GM12878 (cell line): ENCODE data around the gene SEPTIN1. TPM values are rescaled to one million over a fixed set of nuclear protein-coding genes. Genes with fewer than 3 reads are reported as not detected.

Experiments used
- ATAC-seq: fragments of 200-7000 bp; cut with Tn5 transposase; 3 replicates; pipeline ENCODE4 v1.9.1; 2020; ENCODE audit warnings: mild to moderate bottlenecking, moderate library complexity
- BruUV-seq: library from RNA; stranded (reverse); fragments of 400-500 nt; replicated peaks from 2 replicates; lab custom pipeline; 2021; lab: Mats Ljungman, UMichigan
- CTCF ChIA-PET: fragments of 300-600 bp; sonication (Branson Sonifier 250); formaldehyde crosslinking; extraction: SDS; loops from one replicate; lab custom pipeline; 2021; ENCODE audit warnings: inconsistent platforms; lab: Yijun Ruan, JAX
- POLR2A ChIA-PET: fragments of 350-600 bp; formaldehyde crosslinking; extraction: SDS; loops from one replicate; lab custom pipeline; 2021; ENCODE audit warnings: inconsistent platforms; lab: Charles Lee
- RAD21 ChIA-PET: fragments of 300-600 bp; sonication (Branson Sonifier 250); formaldehyde crosslinking; loops from one replicate; lab custom pipeline; 2023; ENCODE audit warnings: antibody characterized with exemption; ENCODE audit not compliant: unreplicated experiment; lab: Charles Lee
- SMC1A ChIA-PET: fragments of 300-600 bp; sonication (Branson Sonifier 250); formaldehyde crosslinking; loops from one replicate; lab custom pipeline; 2023; ENCODE audit not compliant: unreplicated experiment, uncharacterized antibody; lab: Charles Lee
- DNase-seq: peaks from one replicate; pipeline ENCODE4 v3.0.0-alpha.2; 2011; ENCODE audit warnings: low read depth, low spot score
- FAIRE-seq: peaks from 3 replicates; lab custom pipeline; 2011; peaks lifted over from hg19 to GRCh38; lab: Jason Lieb, UNC
- H2AFZ ChIP-seq: 2 replicates; pipeline ENCODE4 v1.6.0; 2011; ENCODE audit warnings: low read depth, low read length, control low read depth; ENCODE audit not compliant: control insufficient read depth
- H3K27ac ChIP-seq: 2 replicates; pipeline ENCODE4 v1.5.1; 2011; ENCODE audit warnings: control low read depth; ENCODE audit not compliant: control insufficient read depth, insufficient read depth
- H3K27me3 ChIP-seq, 2 experiments: replicated peaks in 1 of 2; 2 replicates each; pipeline versions ENCODE4 v1.6.0 to v1.6.1; 2011; ENCODE audit warnings: low read length in 1 of 2; ENCODE audit not compliant: control insufficient read depth in 2 of 2, insufficient read depth in 2 of 2
- H3K36me3 ChIP-seq, 2 experiments: 2 replicates each; pipeline ENCODE4 v1.5.1; 2011; ENCODE audit warnings: low read length in 1 of 2; ENCODE audit not compliant: control insufficient read depth in 2 of 2, insufficient read depth in 2 of 2
- H3K4me1 ChIP-seq: 2 replicates; pipeline ENCODE4 v1.6.1; 2011; ENCODE audit warnings: mild to moderate bottlenecking, low read length, moderate library complexity, mixed read lengths; ENCODE audit not compliant: control insufficient read depth, insufficient read depth
- H3K4me2 ChIP-seq: 2 replicates; pipeline ENCODE4 v1.6.0; 2011; ENCODE audit warnings: control low read depth; ENCODE audit not compliant: control insufficient read depth, insufficient read depth
- H3K4me3 ChIP-seq: fragments of 200-600 bp; sonication (generic); 2 replicates; pipeline ENCODE4 v1.5.1; 2016
- H3K79me2 ChIP-seq: 2 replicates; pipeline ENCODE4 v1.6.0; 2011; ENCODE audit warnings: low read length; ENCODE audit not compliant: control insufficient read depth, insufficient read depth
- H3K9ac ChIP-seq: 2 replicates; pipeline ENCODE4 v1.8.0; 2011; ENCODE audit warnings: low read length, control low read depth, mixed read lengths; ENCODE audit not compliant: control insufficient read depth, insufficient read depth
- H3K9me3 ChIP-seq: replicated peaks from 3 replicates; pipeline ENCODE4 v1.5.1; 2011; ENCODE audit warnings: mild to moderate bottlenecking, low read length; ENCODE audit not compliant: control insufficient read depth, insufficient read depth
- H4K20me1 ChIP-seq: 2 replicates; pipeline ENCODE4 v1.6.0; 2011; ENCODE audit not compliant: control insufficient read depth, insufficient read depth
- E2F8 ChIP-seq: fragments of 450-650 bp; IDR thresholded peaks from 2 replicates; pipeline ENCODE4 v1.6.1; 2018; ENCODE audit warnings: mild to moderate bottlenecking, low read depth, moderate library complexity; ENCODE audit not compliant: partially characterized antibody
- GABPA ChIP-seq: IDR thresholded peaks from 2 replicates; pipeline ENCODE4 v1.6.1; 2014; ENCODE audit warnings: antibody characterized with exemption, low read depth, mild to moderate bottlenecking, inconsistent platforms
- GATAD2B ChIP-seq: fragments of 450-650 bp; conservative IDR thresholded peaks from 2 replicates; pipeline ENCODE4 v1.6.1; 2017; ENCODE audit warnings: low read depth, mild to moderate bottlenecking, moderate library complexity
- IKZF2 ChIP-seq, 2 experiments: fragments of 450-650 bp; IDR thresholded peaks; 2 replicates each; pipeline ENCODE4 v1.6.1; 2017; ENCODE audit warnings: mild to moderate bottlenecking in 2 of 2, moderate library complexity in 2 of 2
- LARP7 ChIP-seq: fragments of 450-650 bp; IDR thresholded peaks from 2 replicates; pipeline ENCODE4 v1.6.1; 2017; ENCODE audit warnings: mild to moderate bottlenecking
- NKRF ChIP-seq: fragments of 450-650 bp; conservative IDR thresholded peaks from 2 replicates; pipeline ENCODE4 v1.6.1; 2017; ENCODE audit warnings: mild to moderate bottlenecking, moderate library complexity
- RAD21 ChIP-seq: IDR thresholded peaks from 2 replicates; pipeline ENCODE4 v1.6.1; 2011; ENCODE audit warnings: mild to moderate bottlenecking, low read depth, low read length, moderate library complexity; ENCODE audit not compliant: insufficient read depth
- SIN3A ChIP-seq: IDR thresholded peaks from 2 replicates; pipeline ENCODE4 v1.6.1; 2012; ENCODE audit warnings: low read depth, low read length, improper control_type of control experiment
- SMAD5 ChIP-seq: IDR thresholded peaks from 2 replicates; pipeline ENCODE4 v1.6.1; 2016; ENCODE audit warnings: antibody characterized with exemption, low read depth
- USF1 ChIP-seq: IDR thresholded peaks from 2 replicates; pipeline ENCODE4 v1.6.1; 2011; ENCODE audit warnings: borderline replicate concordance, low read depth, mild to moderate bottlenecking, moderate library complexity, mixed read lengths, low read length; ENCODE audit not compliant: insufficient read depth; ENCODE audit errors: extremely low read length
- ZBTB33 ChIP-seq: fragments of 450-650 bp; IDR thresholded peaks from 2 replicates; pipeline ENCODE4 v1.6.1; 2017; ENCODE audit warnings: mild to moderate bottlenecking
- WGBS: methylation state at CpG from one replicate; pipeline ENCODE4 v1.1.6; 2016; ENCODE audit warnings: low lambda C conversion rate; ENCODE audit not compliant: insufficient replicate concordance, insufficient coverage; ENCODE audit errors: missing lambda C conversion rate; 5-methylcytosine and 5-hydroxymethylcytosine counted together
- in situ Hi-C: fragments of 300-500 bp; cut with MboI; formaldehyde crosslinking; loops from 9 replicates; pipeline ENCODE4 v1.14.3; 2018; ENCODE audit warnings: mixed read lengths
- intact Hi-C: fragments of 100-400 bp; cut with micrococcal nuclease; formaldehyde crosslinking; loops from one replicate; pipeline ENCODE4 v1.14.2; 2022; ENCODE audit not compliant: unreplicated experiment
- polyA plus RNA-seq, 11 experiments: library from polyadenylated mRNA; depleted of rRNA in 4 of 11; unstranded in 6 of 11; stranded (reverse) in 5 of 11; fragments of >200 nt; fragmentation: Nextera tagmentation in 4 of 11; fragmentation: Illumina TruSeq in 1 of 11; extraction: Ambion mirVana in 4 of 11; extraction: Trizol in 1 of 11; gene quantifications; 1 replicate in 1 of 11; 2 replicates in 10 of 11; pipeline versions ENCODE4 v1.2.1 to v1.2.3, GENCODE V29; 2011 to 2016; ENCODE audit warnings: inconsistent platforms in 2 of 11, missing spikeins in 2 of 11, low read depth in 1 of 11
- total RNA-seq, 4 experiments: library from RNA; depleted of rRNA in 3 of 4; stranded (reverse); fragments of >200 nt in 3 of 4; fragmentation: Illumina TruSeq in 1 of 4; extraction: Trizol in 1 of 4; gene quantifications; 2 replicates each; pipeline versions ENCODE4 v1.2.1 to v1.2.3, GENCODE V29; 2013 to 2021

SEPTIN1 gene
- total and polyA plus RNA-seq, 10 of the 15 experiments (the other 5 are each of a cell fraction or from before 2014, with no cell fraction given): 2.8 to 153 (median 94.1) TPM

- DNase-seq (no peak), FAIRE-seq (no peak), ATAC-seq (peak; percentile 45)
- Histone ChIP-seq H3K9ac (peak overlapping the region; percentile 88), H3K4me2 (peak overlapping the region; percentile 99), H3K27me3 (no peaks in the 10 kb centered on the region), H3K4me1 (peaks cover 34% of the 10 kb centered on the region), H3K4me3 (peak overlapping the region; percentile 94), H3K79me2 (peaks cover 18% of the 10 kb centered on the region), H4K20me1 (peaks cover 8% of the 10 kb centered on the region), H3K36me3 (peaks cover 3 to 23% of the 10 kb centered on the region in 2 experiments), H2AFZ (peak overlapping the region; percentile 97), H3K27ac (peak overlapping the region; percentile 93), H3K9me3 (no peaks in the 10 kb centered on the region)
- WGBS: under 1% methylated on average over 26 of the region's 36 CpGs
- ChIA-PET SMC1A (interaction anchor here (0.8 to 2.0 kb wide), 6 partner anchors 10 to 262 kb away, joined by 3 to 5 read pairs (median 4); partner anchors contain the start of gene TBC1D10B), POLR2A (interaction anchor here (0.6 to 3.8 kb wide), 10 partner anchors 10 to 226 kb away, joined by 3 to 21 read pairs (median 4); partner anchors contain the start of genes CORO1A, SEPTIN1 and TBC1D10B), CTCF (interaction anchor here (0.8 to 2.8 kb wide), 8 partner anchors 15 to 263 kb away, joined by 3 to 15 read pairs (median 4); partner anchors contain the start of genes SEPTIN1, TBC1D10B, TBX6 and ZNF771), RAD21 (interaction anchor here (0.6 to 4.3 kb wide), 7 partner anchors 11 to 743 kb away, joined by 3 to 33 read pairs (median 3); partner anchors contain the start of gene TBC1D10B)
- no peak for TF ChIP-seq IKZF2 (IDR thresholded peaks at IDR 0.05)
- no peak for TF ChIP-seq ZBTB33
- 0 out of 2 replicates have a peak, but pooled peaks have one; percentile 8 for TF ChIP-seq SIN3A
- 0 out of 2 replicates have a peak, but pooled peaks have one; percentile 9 for TF ChIP-seq GATAD2B
- peak; percentile 74 for TF ChIP-seq USF1
- no peak for TF ChIP-seq SMAD5
- no peak for TF ChIP-seq E2F8
- 0 out of 2 replicates have a peak, but pooled peaks have one; percentile 61 for TF ChIP-seq LARP7
- no peak for TF ChIP-seq RAD21
- TF ChIP-seq GABPA: no peak
- TF ChIP-seq NKRF: 0 out of 2 replicates have a peak, but pooled peaks have one; percentile 36
- BruUV-seq: TSS peak; percentile 65
- intact Hi-C loops (loop anchor here (2.0 to 10.0 kb wide), 2 partner anchors 16 to 260 kb away; partner anchors contain the start of genes TBC1D10B, TBX6 and YPEL3), in situ Hi-C loops (no loop called here)
Observed at GRCh38 chr16:30354423-30355143, 27.8 kb downstream of the SEPTIN1 start.
